DMS53 treated with DMSO at 0.1 percent for 48 hours (cell line): Measurements from ENCODE around the gene COPZ2.
"Not testable (repeated sequence)": the region's sequence is repeated elsewhere in the genome, so short reads cannot be mapped to it uniquely, and the experiment has no call there.

Experiments used
- DNase-seq: peaks from one replicate; lab custom pipeline; 2025; ENCODE audit not compliant: unreplicated experiment; lab: John Stamatoyannopoulos, UW

The COPZ2 gene

DNA sequence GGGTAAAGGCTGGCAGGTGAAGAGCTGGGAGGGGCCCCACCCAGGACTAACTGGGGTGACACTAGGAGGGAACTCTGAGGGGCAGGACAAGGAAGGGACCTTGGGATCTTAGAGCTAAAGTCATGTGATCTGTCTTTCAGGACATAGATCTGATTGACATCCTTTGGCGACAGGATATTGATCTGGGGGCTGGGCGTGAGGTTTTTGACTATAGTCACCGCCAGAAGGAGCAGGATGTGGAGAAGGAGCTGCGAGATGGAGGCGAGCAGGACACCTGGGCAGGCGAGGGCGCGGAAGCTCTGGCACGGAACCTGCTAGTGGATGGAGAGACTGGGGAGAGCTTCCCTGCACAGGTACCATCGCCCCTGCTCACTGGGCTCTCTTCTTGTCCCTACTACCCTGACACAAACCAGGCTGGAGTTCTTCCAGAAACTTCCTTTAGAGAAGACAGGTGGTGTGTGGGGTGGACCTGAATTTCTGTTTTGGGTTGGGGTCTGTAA, 18.7 kb upstream of the COPZ2 start:
- DNase-seq = no peak

DNA sequence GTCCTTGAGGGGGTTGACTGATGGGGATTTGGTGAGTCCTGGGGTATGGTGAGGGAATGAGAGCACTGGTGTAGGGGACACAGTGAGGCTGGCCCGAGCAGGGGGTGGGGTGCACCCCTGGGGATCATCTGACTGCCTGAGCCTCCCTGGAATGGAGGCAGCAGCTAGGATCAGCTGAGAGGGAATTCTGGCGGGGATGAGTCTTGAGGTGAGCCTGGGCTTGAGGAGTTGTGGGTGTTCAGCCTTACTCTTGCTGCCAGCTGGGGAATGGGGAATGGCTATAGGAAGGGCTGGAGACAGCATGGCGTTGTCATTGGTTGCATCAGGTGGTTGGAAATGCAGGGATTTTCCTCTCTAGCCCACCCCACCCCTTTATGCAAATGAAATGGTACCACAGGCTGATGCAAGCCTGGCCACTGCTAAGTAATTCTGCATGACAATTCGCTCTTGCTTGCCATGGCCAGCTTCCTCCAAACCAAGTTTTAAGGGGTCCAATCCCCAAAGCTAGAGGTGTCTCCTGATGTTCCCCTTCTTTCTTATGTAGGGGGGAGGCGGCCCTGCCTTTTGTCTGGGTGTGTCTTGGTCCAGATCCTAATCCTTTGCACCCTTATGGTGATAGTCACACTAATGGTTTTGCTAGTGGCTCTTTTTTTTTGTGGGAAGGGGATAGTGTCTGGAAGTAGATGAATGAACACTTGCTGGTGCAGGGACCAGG, 18.1 kb upstream of the COPZ2 start:
- DNase-seq = peak; percentile 68

DNA sequence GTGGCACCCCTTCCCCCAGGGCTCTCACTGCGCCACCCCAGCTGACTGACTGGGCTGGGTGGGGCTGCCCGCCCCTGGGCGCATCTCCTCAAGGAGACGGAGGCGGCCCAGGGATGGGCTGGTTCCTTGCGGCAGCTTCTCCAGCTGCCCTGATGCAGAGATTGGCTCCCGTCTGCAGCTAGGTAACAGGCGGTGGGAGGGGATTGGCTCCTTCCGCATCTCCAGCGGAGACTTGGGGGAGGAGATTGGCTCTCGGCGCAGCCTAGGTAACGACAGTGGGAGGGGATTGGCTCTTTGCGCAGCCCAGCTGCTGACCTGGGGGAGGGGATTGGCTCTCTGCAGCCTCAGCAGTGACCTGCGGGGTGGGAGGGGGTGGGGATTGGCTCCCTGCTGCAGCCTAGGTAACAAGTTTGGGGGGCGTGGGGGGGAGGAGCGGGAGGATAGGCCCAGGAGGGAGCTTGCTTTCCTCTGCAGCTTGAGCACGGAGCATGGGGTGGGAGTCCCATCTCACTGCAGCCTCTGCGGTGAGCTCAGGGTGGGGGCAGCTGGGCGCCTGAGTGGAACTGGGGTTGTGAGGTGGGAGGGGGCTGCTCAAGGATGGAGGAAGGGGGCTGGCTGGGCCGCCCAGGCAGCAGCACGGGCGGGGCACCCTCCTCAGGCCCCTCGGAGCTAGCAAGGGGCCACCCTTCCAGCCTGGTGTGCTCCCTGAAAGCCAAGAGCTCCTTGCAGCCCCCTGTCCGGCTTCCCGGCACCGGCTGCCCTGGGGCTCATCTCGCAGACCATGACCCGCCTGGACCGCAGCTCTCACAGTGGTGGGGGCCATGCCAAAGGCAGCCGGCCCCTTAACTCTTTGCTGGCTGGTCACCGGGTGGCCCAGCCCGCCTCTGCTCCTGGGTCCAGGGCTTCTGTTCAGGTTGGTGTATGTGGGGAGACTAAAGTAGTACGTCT, 16.9 kb upstream of the COPZ2 start:
- no peak for DNase-seq

DNA sequence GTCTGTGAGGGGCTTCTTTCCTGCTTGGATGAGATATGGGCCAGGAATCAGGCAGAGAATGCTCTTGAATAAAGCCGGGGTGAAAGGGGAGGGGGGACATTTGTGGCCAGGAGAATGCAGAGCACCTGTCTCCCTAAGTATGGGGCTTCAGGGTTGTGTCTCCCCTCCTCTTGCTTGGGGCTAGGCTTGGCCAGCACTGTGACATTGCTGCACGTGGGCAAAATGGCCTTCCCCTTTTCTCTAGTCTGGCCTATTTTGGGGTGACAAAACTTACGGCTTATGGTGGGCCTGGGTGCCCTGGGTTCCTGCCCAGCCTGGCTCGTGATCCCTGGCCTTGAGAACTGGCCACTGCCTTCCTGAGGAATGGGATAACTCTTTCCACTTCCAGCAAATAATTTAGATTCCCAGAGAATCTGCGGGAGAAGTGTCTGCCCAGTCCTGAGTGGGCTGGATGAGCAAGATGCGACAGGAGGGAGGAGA, 16.2 kb upstream of the COPZ2 start:
- no peak for DNase-seq

DNA sequence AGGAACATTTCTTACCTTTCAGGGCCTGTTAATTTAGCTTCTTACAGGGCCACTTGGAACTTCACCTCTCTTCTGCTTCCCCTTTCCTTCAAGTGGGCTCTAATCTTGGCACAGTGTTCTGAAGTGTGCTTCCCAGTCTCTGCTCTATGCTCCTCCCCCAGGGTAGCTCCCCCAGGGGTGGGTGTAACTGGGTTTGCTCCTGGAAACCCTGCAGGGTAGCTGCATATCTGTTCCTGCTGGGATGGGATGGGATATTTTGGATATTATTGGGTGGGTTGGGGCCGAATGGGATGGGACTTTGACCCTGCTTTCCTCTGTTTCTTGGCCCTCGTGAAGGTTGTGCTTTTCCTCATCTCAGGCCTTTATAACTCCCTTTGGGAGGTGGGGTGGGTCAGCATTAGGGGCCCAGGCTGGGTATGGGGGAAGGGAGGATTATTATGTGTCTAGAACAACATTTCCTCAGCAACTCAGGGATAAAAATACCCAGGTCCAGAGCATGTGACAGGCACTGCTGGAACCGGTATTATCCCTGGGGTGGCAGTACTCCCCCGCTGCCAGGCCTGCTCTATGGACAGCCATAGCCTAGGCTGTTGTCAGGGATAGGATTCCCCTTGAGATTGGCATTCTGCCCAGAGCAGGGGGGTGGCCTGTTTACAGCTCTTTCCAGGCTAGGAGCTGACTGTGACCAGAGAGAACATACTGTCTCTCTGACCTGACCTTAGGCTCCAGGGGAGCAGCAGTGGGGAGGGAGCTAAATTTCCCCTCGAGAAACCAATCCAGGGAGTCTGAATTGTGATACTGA, 15.6 kb upstream of the COPZ2 start:
- DNase-seq = peak; percentile 11

DNA sequence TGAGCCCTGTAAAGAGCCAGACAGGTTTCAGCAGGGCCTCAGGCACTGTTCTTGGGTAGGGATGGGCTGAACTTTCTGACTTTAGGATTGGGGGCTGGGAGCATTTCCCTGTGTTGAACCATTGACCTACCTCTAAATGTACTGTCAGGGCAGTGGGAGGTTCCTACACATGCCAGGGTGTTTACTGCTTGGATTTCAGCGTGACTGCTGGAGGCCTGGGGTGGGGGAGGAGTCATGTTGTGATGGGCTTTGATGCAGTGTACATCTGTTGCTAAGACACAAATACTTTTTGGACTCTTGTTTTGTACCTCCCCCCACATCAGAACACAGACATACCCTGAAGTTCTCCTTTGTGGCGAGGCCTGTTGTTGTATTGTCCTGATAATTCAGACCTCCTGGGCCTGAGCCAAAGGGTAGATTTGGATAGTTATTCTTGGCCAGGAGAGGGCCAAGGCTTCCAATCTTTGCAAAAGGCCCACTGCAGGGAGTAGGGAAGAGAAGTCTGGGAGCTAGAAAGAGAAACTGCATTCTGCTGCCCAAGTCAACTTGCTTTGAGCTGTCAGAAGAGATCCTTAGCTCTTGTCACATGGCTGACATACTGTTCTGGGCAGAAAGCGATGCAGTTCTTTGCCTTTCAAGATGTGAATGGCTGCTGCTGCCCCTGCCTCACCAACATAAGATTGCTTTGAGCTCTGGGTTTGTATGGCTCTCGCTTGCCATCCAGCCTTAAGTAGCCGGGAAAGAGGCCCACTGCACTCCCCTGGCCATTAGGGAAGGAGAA, 14.3 kb upstream of the COPZ2 start:
- no peak for DNase-seq

DNA sequence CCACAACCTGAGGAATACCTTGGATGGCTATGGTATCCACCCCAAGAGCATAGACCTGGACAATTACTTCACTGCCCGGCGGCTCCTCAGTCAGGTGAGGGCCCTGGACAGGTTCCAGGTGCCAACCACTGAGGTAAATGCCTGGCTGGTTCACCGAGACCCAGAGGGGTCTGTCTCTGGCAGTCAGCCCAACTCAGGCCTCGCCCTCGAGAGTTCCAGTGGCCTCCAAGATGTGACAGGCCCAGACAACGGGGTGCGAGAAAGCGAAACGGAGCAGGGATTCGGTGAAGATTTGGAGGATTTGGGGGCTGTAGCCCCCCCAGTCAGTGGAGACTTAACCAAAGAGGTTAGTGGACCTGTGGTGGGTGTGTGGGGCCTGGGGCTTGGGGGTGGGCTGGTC, 13.7 kb upstream of the COPZ2 start:
- DNase-seq = no peak

DNA sequence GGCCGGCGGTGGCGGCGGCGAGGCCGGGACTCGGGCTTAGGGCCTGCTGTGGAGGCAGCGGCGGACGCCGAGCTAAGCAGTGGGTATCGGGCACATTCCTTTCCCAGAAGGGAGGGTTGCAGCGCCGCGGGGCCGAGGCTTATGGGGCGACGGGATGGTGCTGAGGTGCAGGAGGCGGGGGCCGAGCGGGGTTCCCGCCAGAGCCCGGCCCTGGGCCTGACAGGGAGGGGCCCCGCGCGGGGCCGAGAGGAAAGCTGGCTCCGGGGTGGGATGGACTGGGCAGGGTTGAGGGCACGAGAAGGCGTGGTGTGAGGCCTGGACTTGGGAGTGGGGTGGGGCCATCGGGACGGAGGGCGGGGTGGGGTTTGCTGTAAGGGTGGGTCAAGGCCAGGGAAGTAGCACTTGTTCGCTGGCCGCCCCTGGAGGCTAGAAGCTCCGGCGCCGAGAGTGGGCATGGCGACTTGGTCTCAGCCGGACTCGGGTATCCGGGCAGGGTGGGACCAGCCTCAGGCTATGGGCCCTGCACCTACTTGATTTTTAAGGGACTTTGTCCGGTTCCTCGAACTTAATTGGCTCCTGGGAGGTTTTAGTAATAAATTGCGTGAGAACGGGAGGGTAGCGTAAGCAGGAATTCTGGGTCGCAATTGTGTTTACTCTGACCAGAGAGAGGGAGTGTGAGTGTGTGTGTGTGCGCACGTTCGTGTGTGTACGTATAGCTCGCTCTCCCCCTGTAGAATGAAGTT, 11.0 kb upstream of the COPZ2 start:
- DNase-seq = peak; percentile 74

DNA sequence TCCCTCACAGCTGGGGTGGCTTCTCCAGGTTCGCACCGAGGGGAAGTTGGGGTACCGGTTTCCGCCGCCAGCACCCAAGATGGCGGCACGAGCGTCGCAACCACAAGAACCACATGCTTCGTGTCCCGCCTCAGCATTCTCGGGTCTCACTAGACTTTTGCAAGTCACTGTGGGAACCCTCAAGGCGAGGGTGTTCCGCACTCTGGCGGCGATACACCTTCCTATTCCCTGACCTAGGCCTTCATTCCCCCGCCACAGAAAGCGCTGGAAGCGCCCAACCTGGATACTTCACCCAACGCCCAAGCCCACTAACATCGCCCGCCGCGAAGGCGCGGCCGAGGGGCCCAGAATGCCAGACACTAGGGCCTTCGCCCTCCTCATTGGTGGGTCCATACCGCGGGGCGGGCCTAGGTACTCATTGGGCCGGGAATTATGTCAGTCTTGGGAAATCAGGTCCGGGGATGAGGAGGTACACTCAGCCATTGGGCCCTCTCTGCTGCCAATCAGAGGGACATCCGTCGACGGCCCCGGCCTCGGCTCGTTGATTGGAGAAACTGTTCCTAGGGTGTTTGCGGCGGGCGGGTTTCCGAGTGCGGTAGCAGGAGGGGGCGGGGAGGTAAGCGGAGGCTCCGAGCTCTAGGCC, 10.3 kb upstream of the COPZ2 start, which contains the start of gene NFE2L1:
TSS of gene NFE2L1 (plus strand) at position 619 of the 643 bp plus-strand sequence. CDS start 2,760 bp downstream, outside the sequence.
- peak; percentile 99 for DNase-seq

DNA sequence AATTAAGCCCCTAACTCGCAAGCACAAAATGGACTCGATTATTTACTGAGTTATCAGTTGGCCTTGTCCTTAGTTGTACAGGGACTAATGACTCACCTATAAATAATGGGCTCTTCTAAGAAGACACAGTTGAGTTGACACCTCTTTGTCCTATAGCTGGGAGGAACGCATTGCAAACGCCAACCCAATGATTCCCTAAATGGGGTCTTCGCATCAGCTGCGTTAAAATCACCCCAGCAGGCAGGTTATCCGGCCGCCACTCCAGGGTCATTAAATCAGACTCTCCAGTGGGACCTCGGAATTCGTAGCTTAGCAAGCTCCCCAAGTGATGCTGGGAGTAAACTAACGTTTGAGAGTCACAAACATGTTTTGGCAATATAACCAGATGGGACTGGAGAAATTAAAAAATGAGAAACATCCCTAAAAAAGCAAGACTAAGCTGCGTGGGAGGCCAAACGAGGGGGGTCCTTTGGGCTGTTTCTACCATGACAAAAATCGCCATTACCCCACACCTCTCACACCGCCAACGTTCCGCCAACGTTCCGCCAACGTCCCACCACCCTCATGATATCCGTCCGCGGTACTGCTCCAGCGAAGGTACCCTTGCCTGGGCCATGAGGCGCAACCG, 9.6 kb upstream of the COPZ2 start:
- DNase-seq = peak; percentile 18

DNA sequence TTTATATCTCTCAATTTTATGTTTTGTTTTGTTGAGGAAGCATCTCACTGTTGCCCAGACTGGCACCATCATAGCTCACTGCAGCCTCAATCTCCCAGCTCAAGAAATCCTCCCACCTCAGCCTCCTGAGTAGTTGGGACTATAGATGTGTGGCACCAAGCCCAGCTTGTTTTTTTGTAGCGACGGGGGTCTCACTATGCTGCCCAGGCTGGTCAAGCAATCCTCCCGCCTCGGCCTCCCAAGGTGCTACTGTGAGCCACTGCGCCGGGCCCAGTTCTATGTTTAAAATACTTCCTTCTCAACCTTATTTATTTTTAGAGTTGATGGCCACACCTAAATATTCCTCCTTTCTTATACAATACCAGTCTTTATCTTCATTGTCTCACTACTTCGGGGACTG, 8.7 kb upstream of the COPZ2 start:
- DNase-seq = no peak

DNA sequence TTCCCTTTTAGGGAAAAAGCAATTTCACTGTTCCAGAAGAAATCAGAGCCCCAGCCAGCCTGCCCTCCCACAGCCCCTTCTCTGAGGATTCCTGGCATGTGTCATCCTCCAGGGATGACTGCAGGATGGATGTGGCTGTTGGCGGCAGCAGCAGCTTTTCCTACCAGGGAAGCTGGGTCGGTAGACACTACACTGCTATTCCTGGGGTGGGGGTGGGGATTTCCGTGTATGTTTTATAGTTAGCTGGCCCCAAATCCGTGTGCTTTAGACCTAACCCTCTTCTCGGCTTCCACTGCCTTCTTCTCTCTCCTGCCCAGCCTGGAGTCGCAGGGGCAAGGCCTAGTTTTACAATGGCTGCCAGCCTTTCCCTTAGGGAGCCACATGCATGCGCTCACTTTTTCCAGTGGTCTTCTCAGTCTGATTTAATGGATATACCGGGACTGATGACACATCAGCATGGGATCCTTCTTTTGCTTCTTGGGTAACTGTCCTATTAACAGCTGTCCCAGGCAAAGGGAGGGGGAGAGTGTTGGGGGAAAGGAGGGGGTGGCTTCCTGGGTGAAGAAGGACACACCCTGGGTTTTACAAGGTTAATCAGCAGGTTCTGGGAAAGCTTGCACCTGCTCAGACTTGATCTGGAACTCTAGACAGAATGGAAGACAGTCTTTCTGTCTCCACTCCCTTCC, 7.9 kb upstream of the COPZ2 start:
- DNase-seq = no peak

DNA sequence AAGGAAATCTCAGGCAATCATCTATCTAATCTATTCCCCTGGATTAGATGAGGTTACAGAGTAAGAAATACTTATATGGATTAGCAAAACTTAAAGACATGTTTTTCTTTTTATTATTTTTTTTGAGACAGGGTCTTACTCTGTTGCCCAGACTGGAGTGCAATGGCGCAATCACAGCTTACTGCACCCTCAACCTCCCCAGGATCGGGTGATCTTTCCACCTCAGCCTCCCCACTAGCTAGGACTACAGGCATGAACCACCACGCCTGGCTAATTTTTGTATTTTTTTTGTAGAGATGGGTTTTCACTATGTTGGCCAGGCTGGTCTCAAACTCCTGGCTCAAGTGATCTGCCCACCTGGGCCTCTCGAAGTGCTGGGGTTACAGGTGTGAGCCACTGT, 7.3 kb upstream of the COPZ2 start:
- no peak for DNase-seq

DNA sequence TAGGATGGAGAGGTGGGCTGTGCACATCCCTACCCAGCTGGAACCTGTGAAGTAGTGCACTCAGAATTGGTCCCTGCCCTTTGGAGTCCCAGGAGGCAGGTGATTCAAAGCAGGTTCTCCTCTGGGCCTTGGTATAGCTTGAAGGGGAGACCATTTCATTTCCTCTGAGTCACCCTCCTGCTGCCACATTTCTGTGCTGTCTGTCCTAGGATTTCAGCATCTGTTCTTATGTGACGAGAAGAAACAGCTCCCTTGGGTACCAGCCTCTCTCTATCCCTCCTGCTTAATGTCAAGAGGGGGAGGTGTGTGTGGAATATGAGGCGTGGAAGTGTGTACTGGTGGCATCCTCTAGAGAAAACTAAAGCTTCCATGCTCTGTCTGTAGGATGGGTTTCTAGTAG, 5.6 kb upstream of the COPZ2 start:
- DNase-seq = no peak

DNA sequence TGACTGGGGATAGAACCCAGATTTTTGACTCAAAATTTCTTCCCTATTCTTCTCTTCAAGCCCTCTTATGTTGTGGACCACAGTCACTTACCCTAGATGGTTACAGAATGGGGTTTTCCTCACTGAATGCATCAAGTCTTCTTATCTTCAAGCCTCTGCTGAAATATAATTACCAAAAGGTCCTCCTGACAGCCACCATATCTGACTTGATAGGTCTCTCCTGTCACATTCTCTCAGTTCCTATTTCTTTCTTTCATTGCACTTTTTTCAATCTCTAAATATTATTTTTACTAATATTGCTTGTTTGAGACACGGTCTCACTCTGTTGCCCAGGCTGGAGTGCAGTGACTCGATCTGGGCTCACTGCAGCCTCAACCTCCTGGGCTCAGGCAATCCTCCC, 1.1 kb upstream of the COPZ2 start:
- no peak for DNase-seq

DNA sequence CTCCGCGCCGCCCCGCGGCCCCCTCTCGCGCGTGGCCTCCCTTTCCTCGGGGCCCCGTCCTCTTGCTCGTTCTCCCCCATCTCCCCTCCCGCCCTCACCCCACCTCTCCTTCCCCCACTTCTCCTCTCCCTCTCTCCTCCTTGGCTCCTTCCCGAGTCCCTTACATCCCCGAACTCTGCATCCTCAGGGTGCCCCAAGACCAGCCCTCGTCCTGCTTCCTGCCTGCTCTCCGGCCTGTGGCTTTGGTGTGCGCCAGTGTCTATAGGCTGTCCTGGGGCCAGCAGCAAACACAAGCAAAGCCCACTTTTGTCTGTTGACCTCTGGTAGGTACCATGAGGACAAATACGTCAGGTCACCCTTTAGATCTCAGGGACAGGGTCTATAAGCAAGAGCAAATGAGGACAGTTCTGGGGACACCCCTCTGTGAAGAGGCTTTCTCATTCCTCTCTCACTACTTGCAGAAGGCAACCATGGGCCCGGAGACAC, 284 bp upstream of the COPZ2 start:
- no peak for DNase-seq

DNA sequence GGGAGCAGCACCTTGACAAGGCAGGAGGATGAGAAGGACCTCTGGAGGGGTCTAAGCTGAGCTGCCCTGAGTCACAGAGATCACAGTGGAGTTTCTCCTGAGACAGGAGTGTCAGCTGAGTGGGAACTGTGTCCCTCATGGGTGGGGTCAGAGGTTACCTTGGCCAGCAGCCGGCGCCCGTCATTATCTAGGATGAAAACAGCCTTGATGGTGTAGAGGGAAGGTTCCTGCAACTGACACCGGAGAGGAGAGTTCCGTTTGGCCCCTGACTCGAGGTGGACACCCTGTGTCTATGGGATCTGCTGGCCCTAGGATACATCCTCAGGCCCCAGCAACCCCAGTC, 933 bp downstream of the COPZ2 start:
- no peak for DNase-seq

DNA sequence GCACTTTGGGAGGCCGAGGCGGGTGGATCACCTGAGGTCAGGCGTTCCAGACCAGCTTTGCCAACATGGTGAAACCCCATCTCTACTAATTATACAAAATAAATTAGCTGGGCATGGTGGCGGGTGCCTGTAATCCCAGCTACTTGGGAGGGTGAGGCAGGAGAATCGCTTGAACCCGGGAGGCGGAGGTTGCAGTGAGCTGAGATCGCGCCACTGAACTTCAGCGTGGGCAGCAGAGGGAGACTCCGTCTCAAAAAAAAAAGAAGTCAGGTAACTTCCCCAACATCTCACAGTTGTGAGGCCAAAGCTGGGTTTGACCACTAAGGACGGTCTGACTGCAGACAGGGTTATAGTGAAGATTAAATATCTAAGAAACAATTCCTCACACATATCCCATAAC, 2.9 kb downstream of the COPZ2 start:
- not testable (repeated sequence) for DNase-seq
